Mucosa of stomach (tissue), 1 donor: ENCODE data around the gene SUPT5H.

Experiments used
- H3K27me3 ChIP-seq: one replicate; pipeline ENCODE4 v1.7.0; 2013; ENCODE audit warnings: mild to moderate bottlenecking, low read length; ENCODE audit not compliant: control insufficient read depth, insufficient read depth
- H3K36me3 ChIP-seq: one replicate; pipeline ENCODE4 v1.7.0; 2013; ENCODE audit warnings: low read length; ENCODE audit not compliant: control insufficient read depth, insufficient read depth
- H3K4me1 ChIP-seq: one replicate; pipeline ENCODE4 v1.7.0; 2013; ENCODE audit warnings: mild to moderate bottlenecking, low read length; ENCODE audit not compliant: control insufficient read depth, insufficient read depth
- H3K4me3 ChIP-seq: one replicate; pipeline ENCODE4 v1.7.0; 2013; ENCODE audit warnings: low read length
- H3K9ac ChIP-seq: one replicate; pipeline ENCODE4 v1.7.0; 2013; ENCODE audit warnings: mild to moderate bottlenecking, low read length, moderate library complexity
- H3K9me3 ChIP-seq: one replicate; pipeline ENCODE4 v1.7.0; 2013; ENCODE audit warnings: mild to moderate bottlenecking, low read length, moderate library complexity; ENCODE audit not compliant: control insufficient read depth
- donor health status: Pancreatic carcinoma.

Gene SUPT5H

DNA sequence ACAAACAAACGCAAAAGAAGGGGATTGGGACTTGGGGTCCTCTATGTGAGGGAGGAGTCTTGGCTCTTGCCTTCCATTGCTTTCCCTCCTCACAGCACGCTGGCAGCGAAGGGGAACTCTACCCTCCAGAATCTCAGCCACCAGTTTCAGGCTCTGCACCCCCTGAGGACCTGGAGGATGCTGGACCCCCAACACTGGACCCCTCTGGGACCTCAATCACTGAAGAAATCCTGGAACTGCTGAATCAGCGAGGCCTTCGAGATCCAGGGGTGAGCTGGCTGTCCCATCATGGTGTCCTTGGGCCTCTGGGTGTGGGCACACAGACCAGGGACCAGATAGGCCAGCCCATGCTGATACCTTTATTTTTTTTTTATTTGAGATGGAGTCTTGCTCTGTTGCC is 23.4 kb upstream of the SUPT5H start:
- Histone ChIP-seq H3K9ac (no peak overlapping the region), H3K4me3 (no peak overlapping the region), H3K4me1 (no peaks in the 10 kb centered on the region), H3K9me3 (no peaks in the 10 kb centered on the region), H3K36me3 (no peaks in the 10 kb centered on the region), H3K27me3 (no peaks in the 10 kb centered on the region)

- H3K4me1 ChIP-seq, result peaks cover 3% of the 10 kb centered on the region
- H3K27me3 ChIP-seq, result no peaks in the 10 kb centered on the region
- no peaks in the 10 kb centered on the region for H3K36me3 ChIP-seq
- no peaks in the 10 kb centered on the region for H3K9me3 ChIP-seq
- H3K4me3 ChIP-seq, result no peak overlapping the region
- H3K9ac ChIP-seq, result no peak overlapping the region
Observed at GRCh38 chr19:39423258-39424086, 21.9 kb upstream of the SUPT5H start.

GRCh38 chr19:39424934-39425333 is 20.4 kb upstream of the SUPT5H start:
- Histone ChIP-seq H3K9ac (no peak overlapping the region), H3K4me3 (no peak overlapping the region), H3K27me3 (no peaks in the 10 kb centered on the region), H3K9me3 (no peaks in the 10 kb centered on the region), H3K4me1 (peaks cover 3% of the 10 kb centered on the region), H3K36me3 (no peaks in the 10 kb centered on the region)

DNA sequence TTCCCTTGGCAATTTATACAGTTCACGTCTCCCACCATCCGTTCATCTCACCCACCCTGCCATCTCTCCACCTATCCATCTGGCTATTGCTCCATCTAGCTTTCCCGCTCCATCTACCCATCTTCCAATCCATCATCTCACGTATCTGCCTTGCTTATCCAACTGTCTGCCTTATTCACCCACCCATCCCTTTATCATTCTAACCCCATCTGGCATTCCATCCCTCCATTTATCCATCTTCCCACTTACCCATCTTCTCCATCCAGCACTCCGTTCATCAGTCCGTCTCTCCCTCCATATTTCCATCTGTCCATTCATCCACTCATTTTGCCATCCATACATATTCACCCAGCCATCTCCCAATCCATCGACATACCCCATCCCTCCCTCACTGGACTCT is 19.6 kb upstream of the SUPT5H start:
- peaks cover 10% of the 10 kb centered on the region for H3K4me1 ChIP-seq
- no peak overlapping the region for H3K9ac ChIP-seq
- no peaks in the 10 kb centered on the region for H3K27me3 ChIP-seq
- no peaks in the 10 kb centered on the region for H3K36me3 ChIP-seq
- no peaks in the 10 kb centered on the region for H3K9me3 ChIP-seq
- H3K4me3 ChIP-seq, result no peak overlapping the region

DNA sequence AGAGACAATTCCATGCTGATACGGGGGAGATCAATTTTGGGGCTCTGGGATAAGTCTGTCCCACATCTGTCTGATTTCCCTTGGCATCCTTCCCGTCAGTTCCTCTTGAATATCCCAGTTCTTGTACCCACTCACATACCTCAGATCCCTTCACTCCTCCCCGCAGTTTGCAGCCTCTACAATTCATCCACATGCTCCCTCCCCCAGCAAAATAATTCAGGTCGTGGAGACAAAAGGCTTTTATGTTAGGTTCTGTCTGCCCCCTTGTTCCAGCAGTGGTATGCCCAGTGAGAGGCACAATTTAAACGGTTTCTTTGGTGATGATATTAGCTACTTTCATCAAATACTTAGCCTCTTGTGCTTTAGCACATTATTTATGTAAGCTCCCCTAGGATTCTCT is 19.2 kb upstream of the SUPT5H start:
- no peaks in the 10 kb centered on the region for H3K27me3 ChIP-seq
- peaks cover 10% of the 10 kb centered on the region for H3K4me1 ChIP-seq

GRCh38 chr19:39427707-39428106 is 17.7 kb upstream of the SUPT5H start:
- H3K9ac ChIP-seq, result no peak overlapping the region
- H3K36me3 ChIP-seq, result no peaks in the 10 kb centered on the region
- H3K9me3 ChIP-seq, result no peaks in the 10 kb centered on the region
- H3K4me3 ChIP-seq, result no peak overlapping the region
- H3K4me1 ChIP-seq, result peaks cover 10% of the 10 kb centered on the region
- no peaks in the 10 kb centered on the region for H3K27me3 ChIP-seq

More for the DNA sequence above, 19.2 kb upstream of the SUPT5H start:
- Histone ChIP-seq H3K9ac (no peak overlapping the region), H3K9me3 (no peaks in the 10 kb centered on the region), H3K4me3 (no peak overlapping the region), H3K36me3 (no peaks in the 10 kb centered on the region)

DNA sequence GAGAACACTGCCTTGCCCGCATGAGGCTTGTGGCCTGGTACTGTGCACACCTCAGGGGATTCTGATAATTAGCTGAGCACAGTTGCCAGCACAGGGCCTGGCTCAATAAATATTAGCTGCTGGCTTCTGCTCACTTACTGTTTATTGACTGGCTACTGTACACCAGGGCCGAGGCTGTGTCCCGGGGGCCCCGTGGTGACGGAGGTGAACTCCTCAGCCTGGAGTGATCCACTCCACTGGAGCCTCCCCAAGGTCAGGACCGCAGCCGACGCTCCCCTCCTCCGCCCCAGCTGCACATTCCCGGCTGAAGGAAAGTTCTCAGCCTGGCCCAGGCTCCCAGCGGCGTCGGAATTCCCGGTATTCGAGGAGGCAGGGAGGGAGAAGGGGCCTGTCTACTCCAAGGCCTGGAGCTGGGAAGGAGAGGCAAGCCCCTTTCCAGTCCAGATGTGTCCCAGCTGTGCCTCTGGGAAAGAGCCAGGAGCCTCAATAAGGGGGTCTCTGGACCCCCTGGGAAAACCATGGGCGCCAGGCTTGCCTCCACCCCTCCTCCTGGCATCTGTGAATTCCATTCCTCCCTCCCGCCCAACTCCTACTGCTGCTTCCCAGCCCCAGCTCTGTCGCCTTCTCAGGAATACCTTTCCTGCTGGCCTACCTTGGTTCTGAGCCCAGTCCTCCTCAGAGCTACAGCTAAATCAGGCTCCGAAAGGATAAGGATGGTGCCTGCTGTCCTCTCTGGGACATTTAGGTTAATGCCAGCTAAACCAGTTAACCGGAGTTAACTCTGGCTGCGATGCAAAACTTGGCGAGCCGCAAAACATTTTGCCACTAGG is 16.9 kb upstream of the SUPT5H start:
- H3K9ac ChIP-seq, result peak overlapping the region; percentile 17
- H3K27me3 ChIP-seq, result no peaks in the 10 kb centered on the region
- H3K9me3 ChIP-seq, result no peaks in the 10 kb centered on the region
- no peak overlapping the region for H3K4me3 ChIP-seq
- peaks cover under 1% of the 10 kb centered on the region for H3K36me3 ChIP-seq
- H3K4me1 ChIP-seq, result peaks cover 10% of the 10 kb centered on the region

DNA sequence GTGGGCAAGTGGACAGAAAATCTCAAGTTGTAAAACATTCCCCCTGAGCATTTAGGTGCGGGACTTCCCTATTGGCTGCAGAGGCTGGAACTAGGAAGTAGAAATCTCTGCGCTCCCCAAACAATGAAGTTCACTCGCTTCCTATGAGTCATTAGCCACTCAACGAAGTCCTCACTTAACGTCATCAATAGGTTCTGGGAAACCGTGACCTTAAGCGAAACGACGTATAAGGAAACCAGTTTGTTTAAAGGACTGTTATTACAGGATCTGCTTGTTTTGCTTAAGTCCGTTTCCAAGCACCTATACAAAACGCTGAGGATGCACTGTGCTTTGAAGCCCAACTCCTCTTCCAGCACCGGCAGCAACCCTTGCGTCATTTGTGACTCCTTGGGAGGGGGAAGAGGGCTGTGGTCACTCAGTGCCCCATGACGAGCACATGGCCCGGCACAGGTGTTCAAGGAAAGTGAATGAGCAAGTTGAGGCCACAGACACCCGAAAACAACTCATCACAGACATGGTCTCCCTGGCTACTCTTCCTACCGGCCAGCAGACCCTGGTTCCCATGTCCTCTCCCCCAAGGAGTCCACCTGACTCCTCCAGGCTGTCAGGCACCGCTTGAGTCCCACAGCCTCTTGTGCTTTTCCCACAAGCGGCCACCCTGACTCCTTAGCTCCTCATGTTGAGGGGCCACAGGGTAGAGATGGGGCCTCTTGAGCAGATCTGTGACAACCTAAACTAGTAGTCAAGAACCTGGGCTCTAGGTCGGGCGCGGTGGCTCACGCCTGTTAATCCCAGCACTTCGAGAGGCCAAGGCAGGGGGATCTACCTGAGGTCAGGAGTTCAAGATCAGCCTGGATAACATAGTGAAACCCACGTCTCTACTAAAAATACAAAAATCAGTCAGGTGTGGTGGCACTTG is 14.4 kb upstream of the SUPT5H start:
- H3K9ac ChIP-seq, result peak overlapping the region; percentile 11
- H3K36me3 ChIP-seq, result peaks cover 6% of the 10 kb centered on the region
- no peak overlapping the region for H3K4me3 ChIP-seq
- peaks cover 20% of the 10 kb centered on the region for H3K4me1 ChIP-seq
- no peaks in the 10 kb centered on the region for H3K27me3 ChIP-seq
- H3K9me3 ChIP-seq, result no peaks in the 10 kb centered on the region

- Histone ChIP-seq H3K9me3 (no peaks in the 10 kb centered on the region), H3K27me3 (no peaks in the 10 kb centered on the region), H3K4me3 (no peak overlapping the region), H3K36me3 (peaks cover 6% of the 10 kb centered on the region), H3K9ac (no peak overlapping the region), H3K4me1 (peaks cover 27% of the 10 kb centered on the region)
Observed at GRCh38 chr19:39432677-39433025, 12.7 kb upstream of the SUPT5H start.

GRCh38 chr19:39433480-39434079 is 11.8 kb upstream of the SUPT5H start:
- peaks cover 24% of the 10 kb centered on the region for H3K4me1 ChIP-seq
- H3K9ac ChIP-seq, result no peak overlapping the region
- no peak overlapping the region for H3K4me3 ChIP-seq

More at GRCh38 chr19:39433480-39434079, 11.8 kb upstream of the SUPT5H start:
- H3K27me3 ChIP-seq, result no peaks in the 10 kb centered on the region
- peaks cover 6% of the 10 kb centered on the region for H3K36me3 ChIP-seq
- no peaks in the 10 kb centered on the region for H3K9me3 ChIP-seq
